Peyer's patch (tissue), 4 donors: ENCODE results near the gene CDK17.

ENCODE experiments used
- CTCF ChIP-seq, 6 experiments: fragments of 450-650 bp in 4 of 6; fragments of 200-600 bp in 2 of 6; sonication (generic) in 1 of 6; IDR thresholded peaks; one replicate each; pipeline ENCODE4 v1.5.1; 2017 to 2019; ENCODE audit warnings: antibody characterized with exemption in 6 of 6, mild to moderate bottlenecking in 3 of 6, moderate library complexity in 1 of 6
- POLR2A ChIP-seq, 2 donors: fragments of 450-650 bp; IDR thresholded peaks; one replicate each; pipeline ENCODE4 v1.5.1; 2017; ENCODE audit warnings: antibody characterized with exemption in 2 of 2, mild to moderate bottlenecking in 2 of 2, moderate library complexity in 2 of 2

GRCh38 chr12:96329018-96329417 lies 71.2 kb downstream of the CDK17 start:
- TF ChIP-seq CTCF (IDR thresholded peaks at IDR 0.05) (no peak), POLR2A (IDR thresholded peaks at IDR 0.05) (no peak)
